DMS 273 treated with DMSO at 0.1 percent for 48 hours (cell line): ENCODE data around the gene ERCC3.
"Not testable (repeated sequence)": the region's sequence is repeated elsewhere in the genome, so short reads cannot be mapped to it uniquely, and the experiment has no call there.

Experiments used
- DNase-seq: peaks from one replicate; lab custom pipeline; 2025; lab: John Stamatoyannopoulos, UW

The ERCC3 gene

GRCh38 chr2:127279781-127280180 lies 14.2 kb downstream of the ERCC3 start:
- DNase-seq: no peak

- DNase-seq: no peak
Observed at GRCh38 chr2:127278959-127279358, 15.0 kb downstream of the ERCC3 start.

GRCh38 chr2:127277028-127277427 lies 16.9 kb downstream of the ERCC3 start:
- no peak for DNase-seq

GRCh38 chr2:127275789-127276188 lies 18.2 kb downstream of the ERCC3 start:
- no peak for DNase-seq

- no peak for DNase-seq
Observed at GRCh38 chr2:127275356-127275755, 18.6 kb downstream of the ERCC3 start.

- DNase-seq: no peak
Observed at GRCh38 chr2:127270663-127271062, 23.3 kb downstream of the ERCC3 start.

- DNase-seq: no peak
Observed at GRCh38 chr2:127261804-127262406, 32.0 kb downstream of the ERCC3 start.

GRCh38 chr2:127259355-127259754 lies 34.6 kb downstream of the ERCC3 start:
- DNase-seq: no peak

- DNase-seq: no peak
Observed at GRCh38 chr2:127256866-127257265, 37.1 kb downstream of the ERCC3 start.

- DNase-seq: no peak
Observed at GRCh38 chr2:127256381-127256780, 37.6 kb downstream of the ERCC3 start.

GRCh38 chr2:127255721-127256120 lies 38.2 kb downstream of the ERCC3 start:
- DNase-seq: no peak

- DNase-seq: no peak
Observed at GRCh38 chr2:127255146-127255545, 38.8 kb downstream of the ERCC3 start.

- DNase-seq: no peak
Observed at GRCh38 chr2:127254386-127254981, 39.5 kb downstream of the ERCC3 start.

- DNase-seq: not testable (repeated sequence)
Observed at GRCh38 chr2:127241184-127241583, 52.8 kb downstream of the ERCC3 start.

GRCh38 chr2:127239395-127239794 lies 54.5 kb downstream of the ERCC3 start:
- DNase-seq: no peak

GRCh38 chr2:127237768-127238167 lies 56.2 kb downstream of the ERCC3 start:
- DNase-seq: not testable (repeated sequence)

GRCh38 chr2:127235082-127235702 lies 58.8 kb downstream of the ERCC3 start:
- DNase-seq: no peak

- DNase-seq: no peak
Observed at GRCh38 chr2:127233710-127234109, 60.2 kb downstream of the ERCC3 start.

- DNase-seq: no peak
Observed at GRCh38 chr2:127231130-127231865, 62.6 kb downstream of the ERCC3 start.

GRCh38 chr2:127229555-127229954 lies 64.4 kb downstream of the ERCC3 start:
- no peak for DNase-seq

- no peak for DNase-seq
Observed at GRCh38 chr2:127228102-127228501, 65.8 kb downstream of the ERCC3 start.

- not testable (repeated sequence) for DNase-seq
Observed at GRCh38 chr2:127227264-127227660, 66.7 kb downstream of the ERCC3 start.
